Ovary (tissue), 3 donors: Measurements from ENCODE around the gene SCPEP1.

Experiments
- CTCF ChIP-seq, 3 donors: fragments of 450-650 bp in 2 of 3; fragments of 200-600 bp in 1 of 3; IDR thresholded peaks; one replicate each; pipeline versions ENCODE4 v1.5.1 to v1.8.0; 2016 to 2022; ENCODE audit warnings: antibody characterized with exemption in 3 of 3, mild to moderate bottlenecking in 1 of 3
- EP300 ChIP-seq: sonication (generic); formaldehyde crosslinking; IDR thresholded peaks from one replicate; pipeline ENCODE4 v1.6.1; 2017; ENCODE audit warnings: antibody characterized with exemption
- donor health status: DM: no; HTN: no; CAD: no.

- TF ChIP-seq CTCF (IDR thresholded peaks at IDR 0.05): no peak
- TF ChIP-seq EP300: no peak
These were observed 11.6 kb upstream of the SCPEP1 start for GRCh38 chr17:56966338-56966737.
